ENCODE data around the gene BPIFA1.

- TF ChIP-seq CTCF (IDR thresholded peaks at IDR 0.05; ENCODE audit: borderline replicate concordance, extremely low read depth, low read length, poor library complexity, severe bottlenecking): no peak
- TF ChIP-seq EZH2 (IDR thresholded peaks at IDR 0.05; ENCODE audit: borderline replicate concordance, low read depth, low read length, severe bottlenecking): no peak
Observed at GRCh38 chr20:33237989-33238388, 2.2 kb downstream of the BPIFA1 start.

Measured in DND-41 (cell line).